ENCODE measurements around the gene ZFYVE28. TPM values are rescaled to one million over a fixed set of nuclear protein-coding genes. Genes with fewer than 3 reads are reported as not detected.

Gene ZFYVE28
- total RNA-seq, 1 experiment from 2014 or later: 12.9 TPM

- Histone ChIP-seq H3K27me3 (ENCODE audit: insufficient read depth, low read depth) (peaks cover 30% of the 10 kb centered on the region), H3K27ac (no peak overlapping the region), H2AFZ (no peak overlapping the region), H3K9me3 (ENCODE audit: insufficient read depth, low read depth) (no peaks in the 10 kb centered on the region), H3K9me2 (ENCODE audit: insufficient read depth) (no peaks in the 10 kb centered on the region), H3K4me2 (no peak overlapping the region), H3K79me2 (ENCODE audit: low read depth) (no peaks in the 10 kb centered on the region), H3F3A (ENCODE audit: insufficient read depth, low read depth) (peaks cover 17% of the 10 kb centered on the region), H3K4me3 (no peak overlapping the region), H4K20me1 (ENCODE audit: insufficient read depth) (peaks cover 16% of the 10 kb centered on the region), H3K36me3 (ENCODE audit: low read depth) (no peaks in the 10 kb centered on the region), H3K4me1 (replicated peaks; ENCODE audit: insufficient read depth) (no peaks in the 10 kb centered on the region)
- intact Hi-C loops (cut with micrococcal nuclease; ENCODE audit: unreplicated experiment): no loop called here
- no TSS peak for BruUV-seq (replicated peaks)
- no peak for TF ChIP-seq EZH2 (IDR thresholded peaks at IDR 0.05; ENCODE audit: low read depth)
- TF ChIP-seq, protein P1, sequence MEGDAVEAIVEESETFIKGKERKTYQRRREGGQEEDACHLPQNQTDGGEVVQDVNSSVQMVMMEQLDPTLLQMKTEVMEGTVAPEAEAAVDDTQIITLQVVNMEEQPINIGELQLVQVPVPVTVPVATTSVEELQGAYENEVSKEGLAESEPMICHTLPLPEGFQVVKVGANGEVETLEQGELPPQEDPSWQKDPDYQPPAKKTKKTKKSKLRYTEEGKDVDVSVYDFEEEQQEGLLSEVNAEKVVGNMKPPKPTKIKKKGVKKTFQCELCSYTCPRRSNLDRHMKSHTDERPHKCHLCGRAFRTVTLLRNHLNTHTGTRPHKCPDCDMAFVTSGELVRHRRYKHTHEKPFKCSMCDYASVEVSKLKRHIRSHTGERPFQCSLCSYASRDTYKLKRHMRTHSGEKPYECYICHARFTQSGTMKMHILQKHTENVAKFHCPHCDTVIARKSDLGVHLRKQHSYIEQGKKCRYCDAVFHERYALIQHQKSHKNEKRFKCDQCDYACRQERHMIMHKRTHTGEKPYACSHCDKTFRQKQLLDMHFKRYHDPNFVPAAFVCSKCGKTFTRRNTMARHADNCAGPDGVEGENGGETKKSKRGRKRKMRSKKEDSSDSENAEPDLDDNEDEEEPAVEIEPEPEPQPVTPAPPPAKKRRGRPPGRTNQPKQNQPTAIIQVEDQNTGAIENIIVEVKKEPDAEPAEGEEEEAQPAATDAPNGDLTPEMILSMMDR (conservative IDR thresholded peaks at IDR 0.05): no peak
- ChIA-PET POLR2A (ENCODE audit: unreplicated experiment) (no interaction called here), CTCF (no interaction called here)
- no peak for DNase-seq
Observed at GRCh38 chr4:2426069-2426397, 7.6 kb upstream of the ZFYVE28 start.

GRCh38 chr4:2425386-2426068, 7.1 kb upstream of the ZFYVE28 start:
- H4K20me1 ChIP-seq (ENCODE audit: insufficient read depth): peaks cover 14% of the 10 kb centered on the region
- H3K27me3 ChIP-seq (ENCODE audit: insufficient read depth, low read depth): peaks cover 35% of the 10 kb centered on the region
- BruUV-seq (replicated peaks): no TSS peak
- H2AFZ ChIP-seq: no peak overlapping the region
- no peaks in the 10 kb centered on the region for H3K9me2 ChIP-seq (ENCODE audit: insufficient read depth)
- ChIA-PET POLR2A (ENCODE audit: unreplicated experiment) (no interaction called here), CTCF (interaction anchor here (0.6 kb wide), 1 partner anchor 15 kb away, joined by 9 read pairs; no protein-coding TSS in a partner anchor)
- H3K27ac ChIP-seq: no peak overlapping the region
- intact Hi-C loops (cut with micrococcal nuclease; ENCODE audit: unreplicated experiment): no loop called here
- DNase-seq: no peak
- peaks cover 12% of the 10 kb centered on the region for H3F3A ChIP-seq (ENCODE audit: insufficient read depth, low read depth)
- no peaks in the 10 kb centered on the region for H3K4me1 ChIP-seq (replicated peaks; ENCODE audit: insufficient read depth)
- no peaks in the 10 kb centered on the region for H3K36me3 ChIP-seq (ENCODE audit: low read depth)
- H3K79me2 ChIP-seq (ENCODE audit: low read depth): no peaks in the 10 kb centered on the region
- H3K4me2 ChIP-seq: no peak overlapping the region
- no peak overlapping the region for H3K4me3 ChIP-seq
- no peak for TF ChIP-seq EZH2 (IDR thresholded peaks at IDR 0.05; ENCODE audit: low read depth)
- TF ChIP-seq, protein P1 (conservative IDR thresholded peaks at IDR 0.05): no peak
- no peaks in the 10 kb centered on the region for H3K9me3 ChIP-seq (ENCODE audit: insufficient read depth, low read depth)

- peaks cover 12% of the 10 kb centered on the region for H4K20me1 ChIP-seq (ENCODE audit: insufficient read depth)
- CTCF ChIA-PET: interaction anchor here (0.6 kb wide), 1 partner anchor 16 kb away, joined by 9 read pairs; no protein-coding TSS in a partner anchor
- no peaks in the 10 kb centered on the region for H3K9me2 ChIP-seq (ENCODE audit: insufficient read depth)
- no peak for TF ChIP-seq EZH2 (IDR thresholded peaks at IDR 0.05; ENCODE audit: low read depth)
- TF ChIP-seq, protein P1 (conservative IDR thresholded peaks at IDR 0.05): no peak
- no peak overlapping the region for H3K4me3 ChIP-seq
- intact Hi-C loops (cut with micrococcal nuclease; ENCODE audit: unreplicated experiment): no loop called here
- POLR2A ChIA-PET (ENCODE audit: unreplicated experiment): no interaction called here
- no TSS peak for BruUV-seq (replicated peaks)
- H3K9me3 ChIP-seq (ENCODE audit: insufficient read depth, low read depth): no peaks in the 10 kb centered on the region
- H3K36me3 ChIP-seq (ENCODE audit: low read depth): no peaks in the 10 kb centered on the region
- H2AFZ ChIP-seq: no peak overlapping the region
- H3K4me2 ChIP-seq: no peak overlapping the region
- no peak overlapping the region for H3K27ac ChIP-seq
- peaks cover 45% of the 10 kb centered on the region for H3K27me3 ChIP-seq (ENCODE audit: insufficient read depth, low read depth)
- no peaks in the 10 kb centered on the region for H3K4me1 ChIP-seq (replicated peaks; ENCODE audit: insufficient read depth)
- DNase-seq: no peak
- peaks cover 8% of the 10 kb centered on the region; the same call in 1 of the 2 replicates for H3F3A ChIP-seq (ENCODE audit: insufficient read depth, low read depth)
- H3K79me2 ChIP-seq (ENCODE audit: low read depth): no peaks in the 10 kb centered on the region
Observed at GRCh38 chr4:2424581-2424980, 6.1 kb upstream of the ZFYVE28 start.
